Karpas-422 (cell line): ENCODE results near the gene TAF10. TPM values are rescaled to one million over a fixed set of nuclear protein-coding genes. Genes with fewer than 3 reads are reported as not detected.

Source experiments
- DNase-seq: peaks from one replicate; pipeline ENCODE4 v3.0.0-alpha.2; 2015
- H2AFZ ChIP-seq: fragments of 200-600 bp; sonication (generic); 2 replicates; pipeline ENCODE4 v1.6.1; 2014; ENCODE audit warnings: antibody characterized with exemption, low read length, mixed read lengths
- H3K27ac ChIP-seq: fragments of 200-600 bp; sonication (generic); 2 replicates; pipeline ENCODE4 v1.5.1; 2014; ENCODE audit warnings: mild to moderate bottlenecking, low read length, moderate library complexity
- H3K27me3 ChIP-seq: fragments of 200-600 bp; sonication (generic); 2 replicates; pipeline ENCODE4 v1.6.1; 2014; ENCODE audit warnings: low read length, mixed read lengths
- H3K36me3 ChIP-seq: fragments of 200-600 bp; sonication (generic); 2 replicates; pipeline ENCODE4 v1.6.1; 2014; ENCODE audit warnings: low read length, mixed read lengths; ENCODE audit not compliant: insufficient read depth
- H3K4me1 ChIP-seq: fragments of 200-600 bp; sonication (generic); 2 replicates; pipeline ENCODE4 v1.6.1; 2014; ENCODE audit warnings: mild to moderate bottlenecking, low read length, mixed read lengths
- H3K4me2 ChIP-seq: fragments of 200-600 bp; sonication (generic); 2 replicates; pipeline ENCODE4 v1.6.1; 2014; ENCODE audit warnings: low read length, low read depth, mild to moderate bottlenecking; ENCODE audit not compliant: poor library complexity, severe bottlenecking
- H3K4me3 ChIP-seq: fragments of 200-600 bp; sonication (generic); 2 replicates; pipeline ENCODE4 v1.5.1; 2014; ENCODE audit warnings: mild to moderate bottlenecking, antibody characterized with exemption, low read length, mixed read lengths
- H3K79me2 ChIP-seq: fragments of 200-600 bp; sonication (generic); 2 replicates; pipeline ENCODE4 v1.6.1; 2014; ENCODE audit warnings: mild to moderate bottlenecking, low read length, mixed read lengths
- H3K9ac ChIP-seq: fragments of 200-600 bp; sonication (generic); 2 replicates; pipeline ENCODE4 v1.6.0; 2014; ENCODE audit warnings: low read length
- H3K9me2 ChIP-seq: fragments of 200-600 bp; sonication (generic), shearing (Covaris generic); replicated peaks from 2 replicates; pipeline ENCODE4 v1.6.0; 2014; ENCODE audit warnings: mild to moderate bottlenecking, low read length, moderate library complexity; ENCODE audit not compliant: insufficient read depth
- H3K9me3 ChIP-seq: fragments of 300-700, 200-600 bp; sonication (generic); 2 replicates; pipeline ENCODE4 v1.6.1; 2014; ENCODE audit warnings: low read length, mixed read lengths
- H4K20me1 ChIP-seq: fragments of 200-600 bp; sonication (generic); 2 replicates; pipeline ENCODE4 v1.6.1; 2014; ENCODE audit warnings: mild to moderate bottlenecking, antibody characterized with exemption, low read length, low read depth; ENCODE audit not compliant: insufficient read depth
- total RNA-seq: library from RNA; depleted of rRNA; stranded (reverse); fragments of >200 nt; shearing (Covaris generic); gene quantifications from 2 replicates; pipeline ENCODE4 v1.2.3, GENCODE V29; 2014; ENCODE audit warnings: low replicate concordance; rRNA removed

The TAF10 gene
- total RNA-seq = 158 and 192 TPM in 2 replicates

DNA sequence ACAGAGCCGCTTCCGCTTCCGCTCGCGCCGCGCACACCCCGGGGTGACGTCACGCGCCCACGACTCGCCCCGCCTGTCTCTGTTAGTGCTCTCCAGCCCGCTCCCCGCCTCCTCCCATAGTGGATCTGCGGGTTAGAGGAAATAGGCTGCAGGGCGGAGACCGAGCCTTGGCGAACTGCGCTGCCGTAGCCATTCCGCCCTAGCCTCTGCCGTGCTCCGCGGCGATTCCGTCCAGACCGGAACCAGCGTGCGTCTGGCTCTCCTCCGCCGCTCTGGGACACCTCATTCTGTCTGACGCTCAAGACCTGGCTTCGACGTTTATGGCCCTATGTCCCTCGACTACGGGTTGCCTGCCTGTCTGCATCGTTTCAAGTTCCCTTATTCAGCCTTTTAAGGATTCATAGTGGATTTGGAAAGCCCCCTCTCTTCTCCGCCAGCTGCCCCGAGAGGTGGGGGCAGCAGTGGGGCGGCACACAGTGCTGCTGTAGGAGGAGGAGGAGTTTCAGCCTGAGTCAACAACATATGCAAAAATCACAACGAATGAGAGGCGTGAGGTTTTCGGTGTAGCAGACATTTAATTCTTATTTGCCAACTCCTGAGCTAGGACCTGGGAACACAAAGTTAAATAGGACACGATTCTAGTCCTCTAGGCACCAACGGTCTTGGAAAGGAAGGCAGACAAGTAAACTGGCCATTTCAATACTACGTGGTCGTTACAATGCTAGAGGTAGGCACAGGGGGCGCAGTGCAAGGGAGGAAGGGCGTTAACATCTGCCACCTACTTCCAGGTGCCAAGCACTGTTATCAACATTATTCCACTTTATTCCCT lies at the start of gene TAF10:
TAF10 (minus strand) TSS at position 4 of the 829 bp plus-strand sequence. CDS start 27 bp downstream, outside the sequence.
- Histone ChIP-seq H3K27ac (peak within 1 kb of the TSS; percentile 84), H3K9me2 (no peaks in the 10 kb centered on the region), H3K4me2 (peak within 1 kb of the TSS; percentile 84), H3K79me2 (peaks cover 27% of the 10 kb centered on the region), H3K4me3 (peak within 1 kb of the TSS; percentile 75), H4K20me1 (no peaks in the 10 kb centered on the region; the same call in 1 of the 2 replicates), H3K27me3 (no peaks in the 10 kb centered on the region), H3K4me1 (peaks cover 33% of the 10 kb centered on the region), H3K9ac (peak within 1 kb of the TSS; percentile 91), H3K36me3 (peaks cover 24% of the 10 kb centered on the region), H2AFZ (peak within 1 kb of the TSS; percentile 6; the same call in 1 of the 2 replicates), H3K9me3 (no peaks in the 10 kb centered on the region)
- peak; percentile 97 for DNase-seq

DNA sequence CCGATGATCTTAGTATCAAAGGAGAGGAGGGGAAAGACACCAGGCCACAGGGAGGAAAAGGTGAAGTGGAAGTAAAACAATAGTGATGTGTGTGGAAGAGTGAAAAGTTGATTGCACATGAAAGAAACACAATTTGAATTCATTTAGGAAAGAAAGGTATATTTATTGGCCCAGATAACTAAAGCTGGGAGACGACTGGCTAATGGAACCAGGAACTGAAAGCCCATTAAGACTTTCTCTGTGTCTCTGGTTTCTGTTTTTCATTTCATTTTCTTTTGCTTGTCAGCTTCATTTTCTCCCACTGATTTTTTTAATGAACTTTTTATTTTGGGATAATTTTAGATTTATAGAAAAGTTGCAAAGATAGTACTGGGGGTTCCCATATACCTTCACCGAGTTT lies 48.7 kb upstream of the TAF10 start:
- H3K9me3 ChIP-seq = no peaks in the 10 kb centered on the region
- no peaks in the 10 kb centered on the region for H3K4me1 ChIP-seq
- H3K4me2 ChIP-seq = no peak overlapping the region
- H4K20me1 ChIP-seq = no peaks in the 10 kb centered on the region
- H2AFZ ChIP-seq = no peak overlapping the region
- no peaks in the 10 kb centered on the region for H3K27me3 ChIP-seq
- H3K79me2 ChIP-seq = no peaks in the 10 kb centered on the region
- no peaks in the 10 kb centered on the region for H3K9me2 ChIP-seq
- H3K4me3 ChIP-seq = no peak overlapping the region
- no peak overlapping the region for H3K27ac ChIP-seq
- H3K9ac ChIP-seq = no peak overlapping the region
- DNase-seq = no peak
- H3K36me3 ChIP-seq = no peaks in the 10 kb centered on the region

DNA sequence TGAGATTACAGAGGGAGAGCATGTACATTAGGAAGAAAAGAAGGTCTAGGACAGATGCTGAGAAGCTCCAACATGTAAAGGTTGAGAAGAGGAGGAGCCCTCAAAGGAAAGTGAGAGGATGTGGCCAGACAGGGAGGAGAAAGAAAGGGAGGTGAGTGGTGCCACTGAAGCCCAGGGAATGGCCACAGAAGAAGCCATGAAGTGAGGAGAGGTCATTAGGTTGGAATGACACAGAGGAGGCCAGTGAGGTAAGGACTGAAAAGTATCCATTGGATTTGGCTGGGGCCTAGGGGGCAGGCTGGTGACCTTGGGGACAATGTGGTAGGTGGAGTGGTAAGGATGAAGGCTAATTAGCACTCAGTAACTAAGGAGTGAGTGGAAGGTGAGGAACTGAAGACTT lies 46.6 kb upstream of the TAF10 start:
- Histone ChIP-seq H3K27me3 (no peaks in the 10 kb centered on the region), H3K4me3 (no peak overlapping the region), H3K9ac (no peak overlapping the region), H3K27ac (no peak overlapping the region), H3K9me3 (no peaks in the 10 kb centered on the region), H3K4me1 (no peaks in the 10 kb centered on the region), H3K9me2 (no peaks in the 10 kb centered on the region), H4K20me1 (no peaks in the 10 kb centered on the region), H3K79me2 (no peaks in the 10 kb centered on the region), H3K36me3 (no peaks in the 10 kb centered on the region), H3K4me2 (no peak overlapping the region), H2AFZ (no peak overlapping the region)
- DNase-seq = no peak

DNA sequence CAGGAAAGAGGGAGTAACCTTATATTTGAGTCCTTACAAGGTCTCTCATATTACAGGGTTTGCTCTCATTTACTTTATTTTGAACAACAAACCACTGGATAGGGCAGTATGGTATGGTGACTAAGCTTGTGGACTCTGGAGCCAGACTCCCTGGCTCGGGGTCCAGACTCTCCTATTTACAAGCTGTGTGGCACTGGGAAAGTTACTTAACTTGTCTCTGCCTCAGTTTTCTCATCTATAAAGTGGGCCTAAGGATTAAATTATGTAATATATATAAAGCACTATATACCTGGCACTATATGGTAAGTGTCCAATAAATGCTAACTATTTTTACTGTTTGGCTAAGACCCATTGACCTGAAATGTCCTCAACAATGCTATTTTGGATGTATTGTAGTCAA lies 45.3 kb upstream of the TAF10 start:
- no peaks in the 10 kb centered on the region for H3K36me3 ChIP-seq

DNA sequence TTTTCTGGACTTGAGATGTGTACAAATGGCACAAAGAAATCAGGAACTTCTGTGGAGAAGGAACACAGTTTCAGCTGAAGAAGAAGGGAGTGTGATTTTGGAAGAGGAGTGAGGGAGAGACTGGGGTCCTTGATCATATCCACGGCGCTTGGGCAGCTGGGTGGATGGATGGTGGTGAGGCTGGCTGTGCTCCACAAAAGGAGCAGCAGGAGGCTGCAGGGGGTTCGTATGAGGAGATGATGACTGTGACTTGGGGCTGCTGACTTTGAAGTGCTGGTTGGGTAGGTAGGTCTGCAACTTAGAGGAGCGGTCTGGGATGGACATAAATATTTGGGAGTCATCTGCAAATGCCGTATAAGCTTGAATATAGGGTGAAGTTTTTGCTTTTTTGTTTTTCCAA lies 44.9 kb upstream of the TAF10 start:
- Histone ChIP-seq H3K4me3 (no peak overlapping the region), H3K9ac (no peak overlapping the region), H3K4me2 (no peak overlapping the region), H3K27me3 (no peaks in the 10 kb centered on the region), H2AFZ (no peak overlapping the region), H4K20me1 (no peaks in the 10 kb centered on the region), H3K36me3 (no peaks in the 10 kb centered on the region), H3K4me1 (no peaks in the 10 kb centered on the region), H3K9me3 (no peaks in the 10 kb centered on the region), H3K27ac (no peak overlapping the region), H3K79me2 (no peaks in the 10 kb centered on the region), H3K9me2 (no peaks in the 10 kb centered on the region)
- DNase-seq = no peak

More for the DNA sequence above, 45.3 kb upstream of the TAF10 start:
- no peak overlapping the region for H3K27ac ChIP-seq
- DNase-seq = no peak
- no peak overlapping the region for H2AFZ ChIP-seq
- no peaks in the 10 kb centered on the region for H3K9me2 ChIP-seq
- no peaks in the 10 kb centered on the region for H3K4me1 ChIP-seq
- H3K79me2 ChIP-seq = no peaks in the 10 kb centered on the region
- H3K9ac ChIP-seq = no peak overlapping the region
- no peaks in the 10 kb centered on the region for H3K9me3 ChIP-seq
- no peaks in the 10 kb centered on the region for H3K27me3 ChIP-seq
- no peak overlapping the region for H3K4me3 ChIP-seq
- H3K4me2 ChIP-seq = no peak overlapping the region
- H4K20me1 ChIP-seq = no peaks in the 10 kb centered on the region

DNA sequence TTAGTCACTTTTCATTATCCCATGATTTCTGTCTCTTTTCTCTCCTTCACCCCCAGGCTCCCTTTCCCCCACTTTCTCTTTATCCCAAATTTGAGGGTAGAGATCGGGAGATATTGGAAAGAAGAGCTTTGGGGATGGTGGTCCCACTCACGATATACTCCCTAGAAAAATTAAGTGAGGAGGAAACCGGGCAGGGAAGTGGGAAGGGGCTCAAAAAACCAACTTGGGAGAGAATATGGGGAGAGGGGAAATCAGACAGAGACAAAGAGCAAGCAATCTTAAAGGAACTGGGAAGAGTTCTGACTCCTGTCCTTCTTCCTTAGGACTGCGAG lies 44.5 kb upstream of the TAF10 start:
- Histone ChIP-seq H3K9ac (no peak overlapping the region), H3K9me3 (no peaks in the 10 kb centered on the region), H2AFZ (no peak overlapping the region), H3K79me2 (no peaks in the 10 kb centered on the region), H3K9me2 (no peaks in the 10 kb centered on the region), H3K4me3 (no peak overlapping the region), H3K36me3 (no peaks in the 10 kb centered on the region), H3K4me1 (no peaks in the 10 kb centered on the region), H4K20me1 (no peaks in the 10 kb centered on the region), H3K4me2 (no peak overlapping the region), H3K27me3 (no peaks in the 10 kb centered on the region), H3K27ac (no peak overlapping the region)
- DNase-seq = no peak

DNA sequence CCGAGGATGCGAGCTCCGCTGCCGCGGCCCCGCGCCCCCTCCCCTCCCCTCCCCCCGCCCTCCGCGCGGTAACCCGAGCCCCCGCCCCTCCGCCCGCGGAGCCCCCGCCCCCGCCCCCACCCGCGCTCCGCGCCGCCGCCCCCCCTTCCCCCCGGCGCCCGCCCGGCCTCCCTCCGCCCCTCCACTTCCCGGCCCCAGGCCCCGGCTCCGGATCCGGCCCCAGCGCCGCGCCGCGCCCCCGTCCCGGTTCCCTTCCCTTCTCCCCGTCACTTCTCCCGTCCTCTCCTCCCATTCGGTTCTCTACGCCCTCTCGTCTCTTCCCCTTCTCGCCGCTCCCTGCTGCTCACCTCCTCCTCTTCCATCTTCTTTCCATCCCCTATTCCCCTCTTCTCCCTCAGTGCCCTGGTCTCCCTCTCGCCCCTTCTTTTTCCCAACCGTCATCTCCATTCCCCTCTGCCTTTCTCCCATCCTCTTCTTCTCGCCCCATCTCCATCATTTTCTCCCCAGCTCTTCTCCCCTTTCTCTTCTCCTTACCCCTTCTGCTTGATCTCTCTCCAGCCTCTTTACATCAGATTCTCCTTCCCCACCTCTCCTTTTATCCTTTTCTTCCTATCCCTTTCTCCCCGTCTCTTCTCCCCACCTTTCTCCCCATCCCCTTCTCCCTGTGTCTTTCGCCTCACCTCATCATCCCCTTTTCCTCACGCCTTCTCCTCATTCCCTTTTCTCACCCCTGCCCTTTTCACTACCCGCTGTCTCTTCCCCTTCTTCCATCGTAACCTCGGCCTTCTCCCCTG lies 44.0 kb upstream of the TAF10 start, which contains the start of gene DCHS1:
DCHS1 (minus strand) TSS at position 20 of the 794 bp plus-strand sequence. CDS start 14,196 bp downstream, outside the sequence.
- H3K9me3 ChIP-seq = no peaks in the 10 kb centered on the region
- H3K4me2 ChIP-seq = no peak within 1 kb of the TSS
- no peaks in the 10 kb centered on the region for H3K9me2 ChIP-seq
- no peaks in the 10 kb centered on the region for H3K4me1 ChIP-seq
- no peak for DNase-seq
- no peak within 1 kb of the TSS for H3K27ac ChIP-seq
- no peaks in the 10 kb centered on the region for H3K27me3 ChIP-seq
- no peaks in the 10 kb centered on the region for H3K79me2 ChIP-seq
- H2AFZ ChIP-seq = no peak within 1 kb of the TSS
- H4K20me1 ChIP-seq = no peaks in the 10 kb centered on the region
- H3K9ac ChIP-seq = no peak within 1 kb of the TSS
- no peak within 1 kb of the TSS for H3K4me3 ChIP-seq
- no peaks in the 10 kb centered on the region for H3K36me3 ChIP-seq
